Heart left ventricle (tissue), 16 donors: ENCODE data around the gene PERM1. TPM values are rescaled to one million over a fixed set of nuclear protein-coding genes. Genes with fewer than 3 reads are reported as not detected.

ENCODE experiments used
- ATAC-seq, 4 donors: fragments of 200-7000 bp; cut with Tn5 transposase; one replicate each; pipeline ENCODE4 v1.9.1; 2020 to 2022; ENCODE audit warnings: moderate library complexity in 4 of 4, mild to moderate bottlenecking in 3 of 4, moderate number of reproducible peaks in 1 of 4
- DNase-seq, 5 donors: peaks; one replicate each; pipeline ENCODE4 v3.0.0-alpha.2; 2020
- H3K27ac ChIP-seq, 12 donors: fragments of 200-600 bp; sonication (generic) in 4 of 12; one replicate each; pipeline versions ENCODE4 v1.5.0 to v1.8.0; 2016 to 2022; ENCODE audit warnings: mild to moderate bottlenecking in 2 of 12
- H3K27me3 ChIP-seq, 9 donors: fragments of 200-600 bp; sonication (generic) in 2 of 9; one replicate each; pipeline versions ENCODE4 v1.5.1 to v1.8.0; 2016 to 2022; ENCODE audit warnings: mild to moderate bottlenecking in 3 of 9
- H3K36me3 ChIP-seq, 9 donors: fragments of 200-600 bp; sonication (generic) in 2 of 9; one replicate each; pipeline versions ENCODE4 v1.5.0 to v1.8.0; 2018 to 2022; ENCODE audit warnings: mild to moderate bottlenecking in 2 of 9
- H3K4me1 ChIP-seq, 12 donors: fragments of 200-600 bp; sonication (generic) in 4 of 12; one replicate each; pipeline versions ENCODE4 v1.5.0 to v1.8.0; 2016 to 2022; ENCODE audit warnings: mild to moderate bottlenecking in 3 of 12
- H3K4me3 ChIP-seq, 12 donors: fragments of 200-600 bp; sonication (generic) in 4 of 12; one replicate each; pipeline versions ENCODE4 v1.5.0 to v1.8.0; 2017 to 2022; ENCODE audit warnings: mild to moderate bottlenecking in 9 of 12, moderate library complexity in 4 of 12
- H3K9me3 ChIP-seq, 12 donors: fragments of 200-600 bp; sonication (generic) in 4 of 12; one replicate each; pipeline versions ENCODE4 v1.5.0 to v1.8.0; 2016 to 2022; ENCODE audit warnings: mild to moderate bottlenecking in 1 of 12
- CTCF ChIP-seq, 12 donors: fragments of 200-600 bp; sonication (generic) in 4 of 12; IDR thresholded peaks; one replicate each; pipeline versions ENCODE4 v1.5.0 to v1.8.0; 2018 to 2022; ENCODE audit warnings: antibody characterized with exemption in 12 of 12, mild to moderate bottlenecking in 5 of 12
- POLR2A ChIP-seq, 2 donors: fragments of 450-650 bp; IDR thresholded peaks; one replicate each; pipeline ENCODE4 v1.6.1; 2017; ENCODE audit warnings: antibody characterized with exemption in 2 of 2, mild to moderate bottlenecking in 2 of 2, moderate library complexity in 2 of 2
- WGBS, 4 donors: extraction: QIAGEN DNeasy Blood & Tissue Kit in 2 of 4; methylation state at CpG; one replicate each; pipeline versions ENCODE4 v1.1.5 to v1.1.7; 2013 to 2018; 5-methylcytosine and 5-hydroxymethylcytosine counted together
- intact Hi-C, 10 donors: fragments of 100-400 bp; cut with DNase I; formaldehyde crosslinking; loops; one replicate each; pipeline versions ENCODE4 v1.11.1 to v1.14.2; 2022
- polyA plus RNA-seq, 2 donors: library from polyadenylated mRNA; stranded (reverse); fragments of 200-250 nt; gene quantifications; one replicate each; pipeline ENCODE4 v1.2.3, GENCODE V29; 2013
- total RNA-seq, 9 donors: library from RNA; depleted of rRNA in 2 of 9; stranded (reverse); fragments of >200 nt in 2 of 9; fragmentation: NEBNext Ultra II Directional in 3 of 9; extraction: Animal tissue kit (Norgen Biotek cat#: 25700) in 3 of 9; gene quantifications; one replicate each; pipeline versions ENCODE4 v1.1.0 to v1.2.4, GENCODE V29; 2016 to 2023
- donor health status: ischemic (EF 13 %, LVEDD 7.1; RV severe dilation, severe dysfunction).
- donor health status: healthy with polysubstance abuse.
- donor health status: DM: no; HTN: yes; CAD: no.
- donor health status: DM: no; HTN: no; CAD: no.
- donor health status: ischemic (EF 25% LVEDD 6.9; RV normal size, moderate dysfunction).
- donor health status: ischemic (EF 25% LVEDD 5.7; RV mildly dilated, moderate dysfunction).
- donor health status: healthy.
- donor health status: DM: yes; HTN: yes; CAD: no.
- donor health status: ischemic (EF 35%, LVEDD 5.7; RV mildly dilated, moderate dysfunction).
- donor health status: nonischemic (EF 11% LVEDD 7.7; RV severe dilation, severe dysfunction).
- donor health status: DM: yes; HTN: yes; CAD: no.
- donor health status: PGD.
- donor health status: ischemic (EF 29% LVEDD 5.4; RV normal size, mild dysfunction).
- donor health status: nonischemic (EF 23%, LVEDD 6.1; RV moderate dilation, normal function).

Gene PERM1
- total and polyA plus RNA-seq, 11 donors = 52.8 to 353 (median 104) TPM

DNA sequence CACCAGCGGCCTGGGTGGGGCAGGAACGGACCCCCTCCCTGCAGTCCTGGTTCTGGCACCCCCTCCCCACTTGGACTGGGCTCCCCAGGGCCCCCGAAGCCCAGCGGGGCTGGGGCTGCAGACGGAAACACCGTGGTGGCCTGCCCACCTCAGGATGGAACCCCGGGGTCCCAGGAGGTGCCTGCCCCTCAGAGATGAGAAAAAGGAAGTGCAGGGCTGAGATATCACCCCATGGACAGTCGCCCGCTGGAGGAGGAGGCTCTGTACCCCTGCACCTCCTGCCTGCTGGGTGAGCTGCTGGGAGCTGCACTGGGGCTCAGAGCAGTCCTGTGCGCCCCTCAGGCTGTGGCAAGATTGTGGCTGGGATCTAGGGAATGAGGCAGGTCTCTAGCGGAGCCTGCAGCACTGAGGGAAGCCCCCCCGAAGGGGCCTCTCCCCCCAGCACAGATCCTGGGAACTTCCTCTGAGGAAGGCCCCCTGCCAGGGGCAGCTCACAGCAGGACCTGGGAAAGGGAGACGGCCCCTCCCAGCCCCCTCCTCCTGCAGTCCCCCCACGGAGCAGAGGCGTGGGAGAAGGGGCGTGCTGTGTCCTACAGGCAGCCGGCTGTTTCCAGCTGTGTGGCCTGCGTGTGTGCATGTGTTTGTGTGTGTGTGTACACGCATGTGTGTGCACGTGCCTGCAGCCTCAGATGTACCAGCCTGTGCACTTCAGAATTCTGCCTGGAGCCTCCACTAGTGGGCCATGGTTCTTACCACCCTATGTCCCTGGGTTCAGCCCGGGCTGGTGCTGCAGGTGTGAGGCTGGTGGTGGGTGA is 44.9 kb upstream of the PERM1 start:
- Histone ChIP-seq H3K9me3 (no peaks in the 10 kb centered on the region), H3K4me3 (no peak overlapping the region), H3K36me3 (no peaks in the 10 kb centered on the region), H3K27me3 (no peaks in the 10 kb centered on the region), H3K4me1 (peaks cover 0 to 41% (median 21%) of the 10 kb centered on the region in 12 donors), H3K27ac (no peak overlapping the region)
- 68 to 82% (median 71%) methylated on average over 10 to 21 of the region's 21 CpGs for WGBS, 4 donors
- TF ChIP-seq CTCF (IDR thresholded peaks at IDR 0.05) (no peak), POLR2A (IDR thresholded peaks at IDR 0.05) (no peak)
- DNase-seq (no peak), ATAC-seq (peak in 1 of 4 donors; percentile 2)
- intact Hi-C loops = loop anchor here in 1 of 10 donors (5.0 kb wide), 1 partner anchor 35 kb away; no protein-coding TSS in a partner anchor

GRCh38 chr1:1025730-1026129 is 43.8 kb upstream of the PERM1 start:
- Histone ChIP-seq H3K4me3 (peak overlapping the region in 1 of 12 donors; percentile 18), H3K36me3 (no peaks in the 10 kb centered on the region), H3K4me1 (peaks cover 0 to 52% (median 31%) of the 10 kb centered on the region in 12 donors), H3K27me3 (peaks cover 0 to 10% (median 0%) of the 10 kb centered on the region in 9 donors), H3K27ac (peak overlapping the region in 1 of 12 donors; percentile 73), H3K9me3 (no peaks in the 10 kb centered on the region)
- TF ChIP-seq CTCF (IDR thresholded peaks at IDR 0.05) (no peak), POLR2A (IDR thresholded peaks at IDR 0.05) (no peak)
- ATAC-seq (peak in 1 of 4 donors; percentile 11), DNase-seq (no peak)
- WGBS, 4 donors = 75 to 82% (median 81%) methylated on average over 4 to 10 of the region's 10 CpGs
- intact Hi-C loops = loop anchor here in 1 of 10 donors (5.0 kb wide), 1 partner anchor 37 kb away; no protein-coding TSS in a partner anchor

- whole genome bisulfite sequencing, 4 donors = 43 to 65% (median 50%) methylated on average over 20 to 31 of the region's 31 CpGs
- TF ChIP-seq CTCF (IDR thresholded peaks at IDR 0.05) (no peak), POLR2A (IDR thresholded peaks at IDR 0.05) (no peak)
- Histone ChIP-seq H3K4me3 (peak overlapping the region in 6 of 12 donors; percentile 0 to 34 (median 20)), H3K36me3 (no peaks in the 10 kb centered on the region), H3K27ac (peak overlapping the region in 7 of 12 donors; percentile 6 to 73 (median 34)), H3K4me1 (peaks cover 0 to 59% (median 35%) of the 10 kb centered on the region in 12 donors), H3K27me3 (peaks cover 0 to 10% (median 0%) of the 10 kb centered on the region in 9 donors), H3K9me3 (no peaks in the 10 kb centered on the region)
- DNase-seq = no peak
- intact Hi-C loops = loop anchor here in 4 of 10 donors (5.0 kb wide), 1 partner anchor 37 kb away; no protein-coding TSS in a partner anchor
- ATAC-seq = peak in 3 of 4 donors; percentile 9 to 62 (median 17)
Measured at GRCh38 chr1:1024771-1025699, 43.1 kb upstream of the PERM1 start.
